BE2C (cell line): ENCODE measurements around the gene ZNF774.

Experiments
- DNase-seq: peaks from one replicate; pipeline ENCODE4 v3.0.0-alpha.2; 2020
- H3K27me3 ChIP-seq: fragments of 250-450 bp; sonication (Bioruptor Pico); 2 replicates; pipeline ENCODE4 v1.5.1; 2020; ENCODE audit warnings: mild to moderate bottlenecking
- H3K36me3 ChIP-seq: fragments of 250-450 bp; sonication (Bioruptor Pico); 2 replicates; pipeline ENCODE4 v1.5.1; 2020; ENCODE audit warnings: mild to moderate bottlenecking
- H3K4me1 ChIP-seq: fragments of 250-450 bp; sonication (Bioruptor Pico); 2 replicates; pipeline ENCODE4 v1.5.1; 2020
- H3K4me3 ChIP-seq: 2 replicates; pipeline ENCODE4 v1.5.1; 2011; ENCODE audit warnings: low read depth, low read length
- H3K9me3 ChIP-seq: fragments of 250-450 bp; sonication (Bioruptor Pico); 2 replicates; pipeline ENCODE4 v1.5.1; 2020
- TF ChIP-seq, protein P1 (sequence below): IDR thresholded peaks from 2 replicates; pipeline ENCODE4 v1.5.1; 2012; ENCODE audit warnings: mild to moderate bottlenecking, low read depth, low read length

ZNF774 gene

DNA sequence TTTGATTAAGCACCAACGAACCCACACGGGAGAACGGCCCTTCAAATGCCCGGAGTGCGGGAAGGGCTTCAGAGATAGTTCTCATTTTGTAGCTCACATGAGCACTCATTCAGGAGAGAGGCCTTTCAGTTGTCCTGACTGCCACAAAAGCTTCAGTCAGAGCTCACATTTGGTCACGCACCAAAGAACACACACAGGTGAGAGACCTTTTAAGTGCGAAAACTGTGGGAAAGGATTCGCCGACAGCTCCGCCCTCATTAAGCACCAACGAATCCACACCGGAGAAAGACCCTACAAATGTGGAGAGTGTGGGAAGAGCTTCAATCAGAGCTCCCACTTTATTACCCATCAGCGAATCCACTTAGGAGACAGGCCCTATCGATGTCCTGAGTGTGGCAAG, 8.7 kb downstream of the ZNF774 start:
- Histone ChIP-seq H3K9me3 (no peaks in the 10 kb centered on the region), H3K4me1 (no peaks in the 10 kb centered on the region), H3K4me3 (no peak overlapping the region), H3K27me3 (no peaks in the 10 kb centered on the region), H3K36me3 (no peaks in the 10 kb centered on the region; the same call in 1 of the 2 replicates)
- TF ChIP-seq, protein P1, sequence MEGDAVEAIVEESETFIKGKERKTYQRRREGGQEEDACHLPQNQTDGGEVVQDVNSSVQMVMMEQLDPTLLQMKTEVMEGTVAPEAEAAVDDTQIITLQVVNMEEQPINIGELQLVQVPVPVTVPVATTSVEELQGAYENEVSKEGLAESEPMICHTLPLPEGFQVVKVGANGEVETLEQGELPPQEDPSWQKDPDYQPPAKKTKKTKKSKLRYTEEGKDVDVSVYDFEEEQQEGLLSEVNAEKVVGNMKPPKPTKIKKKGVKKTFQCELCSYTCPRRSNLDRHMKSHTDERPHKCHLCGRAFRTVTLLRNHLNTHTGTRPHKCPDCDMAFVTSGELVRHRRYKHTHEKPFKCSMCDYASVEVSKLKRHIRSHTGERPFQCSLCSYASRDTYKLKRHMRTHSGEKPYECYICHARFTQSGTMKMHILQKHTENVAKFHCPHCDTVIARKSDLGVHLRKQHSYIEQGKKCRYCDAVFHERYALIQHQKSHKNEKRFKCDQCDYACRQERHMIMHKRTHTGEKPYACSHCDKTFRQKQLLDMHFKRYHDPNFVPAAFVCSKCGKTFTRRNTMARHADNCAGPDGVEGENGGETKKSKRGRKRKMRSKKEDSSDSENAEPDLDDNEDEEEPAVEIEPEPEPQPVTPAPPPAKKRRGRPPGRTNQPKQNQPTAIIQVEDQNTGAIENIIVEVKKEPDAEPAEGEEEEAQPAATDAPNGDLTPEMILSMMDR, result no peak
- no peak for DNase-seq

DNA sequence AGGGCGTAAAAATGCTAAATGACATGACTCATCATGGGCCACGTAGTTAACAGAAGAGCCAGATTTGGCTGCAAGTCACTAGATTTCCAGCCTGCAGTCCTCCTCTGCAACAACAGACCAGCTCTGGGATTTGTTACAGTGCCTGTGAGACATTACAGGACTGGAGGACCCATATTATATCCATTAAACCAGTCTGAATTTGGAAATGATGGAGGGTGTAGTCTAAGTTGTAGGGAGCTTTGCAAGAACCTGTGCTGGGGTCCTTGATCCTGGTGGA, 10.8 kb downstream of the ZNF774 start:
- DNase-seq, result no peak
- Histone ChIP-seq H3K27me3 (no peaks in the 10 kb centered on the region), H3K4me1 (no peaks in the 10 kb centered on the region), H3K4me3 (no peak overlapping the region), H3K36me3 (no peaks in the 10 kb centered on the region; the same call in 1 of the 2 replicates), H3K9me3 (no peaks in the 10 kb centered on the region)
- TF ChIP-seq, protein P1, result no peak

DNA sequence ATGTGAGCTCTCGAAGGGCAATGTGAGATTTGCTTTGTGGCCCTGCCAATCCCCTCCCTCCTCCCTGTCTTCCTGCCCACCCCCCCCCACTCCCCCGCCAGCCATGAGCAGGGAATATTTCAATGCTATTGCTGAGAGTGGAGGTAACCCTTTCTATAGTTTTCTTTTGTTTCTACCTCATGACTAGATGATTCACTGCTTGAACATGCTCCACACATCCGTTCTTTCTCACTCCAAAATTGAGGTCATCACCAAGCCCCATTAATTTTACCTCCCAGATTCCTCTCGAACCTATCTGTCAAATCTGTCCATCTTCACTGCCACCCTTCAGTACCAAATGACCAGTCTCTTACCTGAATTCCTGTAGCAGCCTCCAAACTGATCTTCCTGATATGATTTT, 12.2 kb downstream of the ZNF774 start:
- no peak for DNase-seq
- TF ChIP-seq, protein P1, result no peak
- H3K9me3 ChIP-seq, result no peaks in the 10 kb centered on the region

DNA sequence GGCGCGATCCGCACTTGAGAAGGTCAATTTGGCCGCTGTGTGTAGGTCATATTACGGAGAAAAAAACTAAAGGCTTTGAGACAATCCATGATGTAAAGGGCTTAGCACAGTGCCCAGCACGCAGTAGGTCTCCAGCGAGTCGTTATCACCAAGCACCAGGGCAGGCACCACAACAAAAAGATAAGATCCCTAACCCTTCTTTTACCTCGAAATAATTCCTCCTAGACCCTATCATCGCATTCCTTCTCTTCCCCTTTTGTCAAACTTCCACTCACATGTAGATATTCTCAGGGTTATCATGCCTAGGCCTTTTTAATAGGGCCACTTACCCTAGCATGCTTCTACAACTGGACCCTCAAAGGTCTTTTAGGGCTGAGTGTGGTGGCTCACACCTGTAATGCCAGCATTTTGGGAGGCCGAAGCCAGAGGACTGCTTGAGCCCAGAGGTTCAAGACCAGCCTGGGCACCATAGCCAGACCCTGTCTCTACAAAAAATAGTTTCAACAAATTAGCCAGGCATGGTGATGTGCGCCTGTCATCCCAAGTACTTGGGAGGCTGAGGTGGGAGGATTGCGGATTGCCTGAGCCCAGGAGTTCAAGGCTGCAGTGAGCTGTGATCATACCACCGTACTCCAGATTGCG, 13.5 kb downstream of the ZNF774 start:
- TF ChIP-seq, protein P1, result no peak
- H3K4me3 ChIP-seq, result no peak overlapping the region
- H3K4me1 ChIP-seq, result no peaks in the 10 kb centered on the region
- DNase-seq, result no peak
- no peaks in the 10 kb centered on the region for H3K9me3 ChIP-seq
- no peaks in the 10 kb centered on the region for H3K36me3 ChIP-seq
- H3K27me3 ChIP-seq, result no peaks in the 10 kb centered on the region

More for the DNA sequence above, 12.2 kb downstream of the ZNF774 start:
- Histone ChIP-seq H3K4me1 (no peaks in the 10 kb centered on the region), H3K27me3 (no peaks in the 10 kb centered on the region), H3K4me3 (no peak overlapping the region), H3K36me3 (no peaks in the 10 kb centered on the region; the same call in 1 of the 2 replicates)

DNA sequence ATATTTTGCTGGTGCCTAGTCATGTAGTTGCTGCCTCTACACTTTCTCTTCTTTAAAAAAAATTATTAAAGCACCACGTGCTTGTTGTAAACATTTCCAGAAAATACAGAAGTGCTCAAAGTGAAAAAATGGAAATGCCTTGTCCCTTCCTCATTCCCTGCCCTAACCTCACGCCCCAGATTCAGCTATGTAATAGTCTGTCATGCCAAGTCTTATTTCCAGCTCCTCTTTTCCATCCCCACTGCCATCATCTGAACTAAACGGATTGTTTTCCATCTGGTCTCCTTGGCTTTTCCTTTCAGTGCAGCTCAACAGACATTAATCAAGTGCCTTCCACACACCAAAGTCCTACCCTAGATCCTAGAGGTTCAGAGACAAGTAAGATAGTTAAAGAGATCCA, 15.5 kb downstream of the ZNF774 start:
- TF ChIP-seq, protein P1, result no peak
- Histone ChIP-seq H3K9me3 (no peaks in the 10 kb centered on the region), H3K36me3 (no peaks in the 10 kb centered on the region), H3K4me1 (no peaks in the 10 kb centered on the region), H3K4me3 (no peak overlapping the region), H3K27me3 (no peaks in the 10 kb centered on the region)
- no peak for DNase-seq

DNA sequence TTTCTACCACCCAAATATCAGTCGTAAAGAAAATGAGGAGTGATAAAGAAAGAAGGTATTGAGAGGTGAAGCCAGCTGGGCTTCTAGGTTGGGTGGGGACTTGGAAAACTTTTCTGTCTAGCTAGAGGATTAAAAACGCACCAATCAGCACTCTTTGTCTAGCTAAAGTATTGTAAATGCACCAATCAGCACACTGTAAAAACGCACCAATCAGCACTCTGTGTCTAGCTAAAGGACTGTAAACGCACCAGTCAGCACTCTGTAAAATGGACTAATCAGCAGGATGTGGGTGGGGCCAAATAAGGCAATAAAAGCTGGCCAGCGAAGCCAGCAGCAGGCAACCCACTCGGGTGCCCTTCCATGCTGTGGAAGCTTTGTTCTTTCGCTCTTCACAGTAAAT, 23.0 kb downstream of the ZNF774 start:
- no peaks in the 10 kb centered on the region for H3K27me3 ChIP-seq
- TF ChIP-seq, protein P1, result no peak
- H3K36me3 ChIP-seq, result no peaks in the 10 kb centered on the region
- no peaks in the 10 kb centered on the region for H3K9me3 ChIP-seq
- no peak for DNase-seq
- H3K4me1 ChIP-seq, result no peaks in the 10 kb centered on the region
- no peak overlapping the region for H3K4me3 ChIP-seq
